22Rv1 (cell line): ENCODE measurements around the gene FRMD8.

Source experiments
- ZFX ChIP-seq: fragments of 450-650 bp; IDR thresholded peaks from 2 replicates; pipeline ENCODE4 v1.6.1; 2017; ENCODE audit warnings: antibody characterized with exemption, borderline replicate concordance
- TF ChIP-seq, protein P1 (sequence below): fragments of 450-650 bp; IDR thresholded peaks from 2 replicates; pipeline ENCODE4 v1.5.1; 2017; ENCODE audit warnings: mild to moderate bottlenecking

GRCh38 chr11:65370659-65371049 is 15.8 kb upstream of the FRMD8 start:
- TF ChIP-seq, protein P1, sequence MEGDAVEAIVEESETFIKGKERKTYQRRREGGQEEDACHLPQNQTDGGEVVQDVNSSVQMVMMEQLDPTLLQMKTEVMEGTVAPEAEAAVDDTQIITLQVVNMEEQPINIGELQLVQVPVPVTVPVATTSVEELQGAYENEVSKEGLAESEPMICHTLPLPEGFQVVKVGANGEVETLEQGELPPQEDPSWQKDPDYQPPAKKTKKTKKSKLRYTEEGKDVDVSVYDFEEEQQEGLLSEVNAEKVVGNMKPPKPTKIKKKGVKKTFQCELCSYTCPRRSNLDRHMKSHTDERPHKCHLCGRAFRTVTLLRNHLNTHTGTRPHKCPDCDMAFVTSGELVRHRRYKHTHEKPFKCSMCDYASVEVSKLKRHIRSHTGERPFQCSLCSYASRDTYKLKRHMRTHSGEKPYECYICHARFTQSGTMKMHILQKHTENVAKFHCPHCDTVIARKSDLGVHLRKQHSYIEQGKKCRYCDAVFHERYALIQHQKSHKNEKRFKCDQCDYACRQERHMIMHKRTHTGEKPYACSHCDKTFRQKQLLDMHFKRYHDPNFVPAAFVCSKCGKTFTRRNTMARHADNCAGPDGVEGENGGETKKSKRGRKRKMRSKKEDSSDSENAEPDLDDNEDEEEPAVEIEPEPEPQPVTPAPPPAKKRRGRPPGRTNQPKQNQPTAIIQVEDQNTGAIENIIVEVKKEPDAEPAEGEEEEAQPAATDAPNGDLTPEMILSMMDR = no peak
- no peak for TF ChIP-seq ZFX
